ENCODE data around the gene ST8SIA6.

DNA sequence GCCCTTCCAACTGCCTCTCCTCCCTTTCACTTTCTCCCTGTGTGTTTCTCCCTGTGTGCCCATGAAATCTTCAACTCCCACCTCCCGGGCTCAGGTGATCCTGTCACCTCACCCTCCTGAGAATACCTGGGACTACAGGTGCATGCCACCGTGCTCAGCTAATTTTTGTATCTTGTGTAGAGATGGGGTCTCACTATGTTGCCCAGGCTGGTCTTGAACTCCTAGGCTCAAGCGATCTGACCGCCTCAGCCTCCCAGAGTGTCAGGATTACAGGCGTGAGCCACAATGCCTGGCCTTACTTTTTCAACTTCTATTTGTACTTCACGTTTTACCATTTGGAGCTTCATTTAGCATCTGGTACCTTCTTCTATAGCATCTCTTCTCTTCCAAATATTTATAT is 24.9 kb downstream of the ST8SIA6 start:
- TF ChIP-seq MAX (IDR thresholded peaks at IDR 0.05) (no peak), RAD21 (IDR thresholded peaks at IDR 0.05; ENCODE audit: low read depth) (no peak), REST (IDR thresholded peaks at IDR 0.05; ENCODE audit: low read depth) (no peak)
